Measurements from ENCODE around the gene NBEA.
A peak's percentile ranks its signal among the peaks of the same experiment; 100 is the strongest.

The NBEA gene

DNA sequence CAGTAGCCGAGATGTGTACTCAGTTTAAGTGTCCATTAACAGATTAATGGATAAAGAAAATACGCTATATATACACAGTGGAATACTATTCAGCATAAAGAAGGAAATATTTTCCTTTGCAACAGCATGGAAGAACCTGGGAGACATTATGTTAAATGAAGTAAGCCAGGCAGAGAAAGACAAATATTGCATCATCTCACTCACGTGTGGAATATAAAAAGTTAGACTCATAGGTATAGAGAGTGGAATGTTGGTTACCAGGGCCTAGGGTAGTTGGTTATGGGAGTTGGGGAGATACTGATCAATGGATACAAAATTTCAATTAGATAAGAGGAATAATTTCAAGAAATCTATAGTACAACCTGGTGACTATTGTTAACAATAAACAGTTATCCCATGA, 324.3 kb downstream of the NBEA start:
- Histone ChIP-seq H3K27ac (ENCODE audit: low read depth, low read length) (no peak overlapping the region), H3K4me1 (ENCODE audit: control insufficient read depth, insufficient read depth, low read length, unreplicated experiment) (no peaks in the 10 kb centered on the region), H2AFZ (ENCODE audit: low read length, unreplicated experiment) (no peak overlapping the region), H3K4me3 (ENCODE audit: low read depth, low read length) (no peak overlapping the region), H3K27me3 (ENCODE audit: insufficient read depth, low read length) (no peaks in the 10 kb centered on the region), H3K36me3 (ENCODE audit: insufficient read depth, low read length) (no peaks in the 10 kb centered on the region), H3K79me2 (ENCODE audit: control insufficient read depth, insufficient read depth, low read length, unreplicated experiment) (no peaks in the 10 kb centered on the region)

DNA sequence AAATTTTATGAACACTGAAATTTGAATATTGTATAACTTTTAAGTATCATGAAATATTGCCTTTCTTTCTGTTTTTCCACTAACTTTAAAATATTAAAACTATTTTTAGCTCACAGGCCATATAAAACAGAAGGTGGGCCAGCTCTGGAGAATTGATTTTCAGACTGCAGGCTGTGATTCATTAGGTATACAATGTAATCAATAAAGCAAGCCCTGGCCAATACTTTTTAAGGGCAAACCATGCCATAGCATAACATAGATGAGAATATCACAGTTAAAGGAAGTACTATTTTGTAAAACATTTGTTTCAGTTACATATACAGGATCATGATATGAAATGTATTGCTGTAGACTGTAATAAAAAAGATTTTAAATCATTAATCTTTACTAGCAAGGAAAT, 336.8 kb downstream of the NBEA start:
- Histone ChIP-seq H3K79me2 (ENCODE audit: control insufficient read depth, insufficient read depth, low read length, unreplicated experiment) (no peaks in the 10 kb centered on the region), H2AFZ (ENCODE audit: low read length, unreplicated experiment) (no peak overlapping the region), H3K27ac (ENCODE audit: low read depth, low read length) (no peak overlapping the region), H3K4me1 (ENCODE audit: control insufficient read depth, insufficient read depth, low read length, unreplicated experiment) (no peaks in the 10 kb centered on the region), H3K36me3 (ENCODE audit: insufficient read depth, low read length) (no peaks in the 10 kb centered on the region), H3K27me3 (ENCODE audit: insufficient read depth, low read length) (no peaks in the 10 kb centered on the region), H3K4me3 (ENCODE audit: low read depth, low read length) (no peak overlapping the region)

DNA sequence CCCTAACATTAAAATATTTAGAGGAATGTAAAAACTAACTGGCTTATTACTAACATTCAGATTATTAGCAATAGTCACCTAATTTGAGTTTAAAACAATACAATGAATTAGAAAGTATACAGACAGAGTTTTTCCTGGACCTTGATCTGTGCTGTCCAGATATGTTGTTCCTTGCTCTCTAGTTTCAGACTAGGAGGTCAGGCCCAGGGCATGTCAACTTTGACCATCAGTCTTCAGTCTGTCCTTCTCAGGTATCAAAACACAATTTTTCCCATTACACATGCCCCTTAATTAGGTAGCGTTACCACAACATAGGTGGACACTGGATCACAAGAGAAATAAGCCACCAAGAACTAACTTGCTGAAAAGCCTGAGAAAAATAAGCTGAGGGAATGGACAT, 337.4 kb downstream of the NBEA start:
- no peaks in the 10 kb centered on the region for H3K27me3 ChIP-seq (ENCODE audit: insufficient read depth, low read length)
- H3K36me3 ChIP-seq (ENCODE audit: insufficient read depth, low read length): no peaks in the 10 kb centered on the region
- no peak overlapping the region for H3K4me3 ChIP-seq (ENCODE audit: low read depth, low read length)
- no peak overlapping the region for H3K27ac ChIP-seq (ENCODE audit: low read depth, low read length)
- H3K4me1 ChIP-seq (ENCODE audit: control insufficient read depth, insufficient read depth, low read length, unreplicated experiment): no peaks in the 10 kb centered on the region
- H3K79me2 ChIP-seq (ENCODE audit: control insufficient read depth, insufficient read depth, low read length, unreplicated experiment): no peaks in the 10 kb centered on the region
- no peak overlapping the region for H2AFZ ChIP-seq (ENCODE audit: low read length, unreplicated experiment)

DNA sequence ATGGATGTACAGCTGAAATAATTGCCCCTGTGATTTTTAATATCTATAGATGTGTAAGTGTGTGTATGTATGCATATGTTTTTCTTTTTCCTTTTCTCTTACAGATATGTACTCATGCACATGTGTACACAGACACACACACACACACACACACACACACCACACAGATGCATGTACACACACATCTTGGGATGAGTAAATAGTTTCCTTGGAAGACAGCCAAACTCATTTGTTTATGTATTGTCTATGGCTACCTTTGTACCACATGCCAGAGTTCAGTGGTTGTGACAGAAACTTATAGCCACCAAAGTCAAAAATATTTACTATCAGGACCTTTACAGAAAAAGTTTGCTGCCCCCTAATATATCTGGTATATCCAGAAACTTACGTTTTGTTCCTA, 341.8 kb downstream of the NBEA start:
- Histone ChIP-seq H2AFZ (ENCODE audit: low read length, unreplicated experiment) (no peak overlapping the region), H3K4me3 (ENCODE audit: low read depth, low read length) (no peak overlapping the region), H3K4me1 (ENCODE audit: control insufficient read depth, insufficient read depth, low read length, unreplicated experiment) (no peaks in the 10 kb centered on the region), H3K36me3 (ENCODE audit: insufficient read depth, low read length) (no peaks in the 10 kb centered on the region), H3K27me3 (ENCODE audit: insufficient read depth, low read length) (no peaks in the 10 kb centered on the region), H3K27ac (ENCODE audit: low read depth, low read length) (no peak overlapping the region), H3K79me2 (ENCODE audit: control insufficient read depth, insufficient read depth, low read length, unreplicated experiment) (no peaks in the 10 kb centered on the region)

DNA sequence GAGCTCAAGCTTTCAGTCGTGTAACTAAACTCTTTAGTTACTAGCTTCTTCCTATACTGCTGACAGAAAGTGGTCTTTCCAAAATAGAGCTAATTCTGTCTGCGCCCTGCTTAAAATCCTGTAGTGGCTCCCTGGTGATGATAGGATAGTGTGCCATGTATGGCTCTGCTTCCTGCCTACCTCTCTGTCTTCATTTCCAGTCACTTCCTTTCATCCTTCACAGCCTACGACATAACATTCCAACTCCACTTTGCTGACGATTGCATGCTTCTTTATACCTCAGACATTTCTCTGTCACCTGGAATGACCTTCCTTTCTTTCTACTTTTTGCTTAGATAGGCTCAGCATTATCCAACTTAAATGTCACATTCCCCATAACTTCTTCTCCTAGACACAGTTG, 343.6 kb downstream of the NBEA start:
- Histone ChIP-seq H3K4me3 (ENCODE audit: low read depth, low read length) (no peak overlapping the region), H3K79me2 (ENCODE audit: control insufficient read depth, insufficient read depth, low read length, unreplicated experiment) (no peaks in the 10 kb centered on the region), H3K27me3 (ENCODE audit: insufficient read depth, low read length) (no peaks in the 10 kb centered on the region), H3K36me3 (ENCODE audit: insufficient read depth, low read length) (no peaks in the 10 kb centered on the region), H2AFZ (ENCODE audit: low read length, unreplicated experiment) (no peak overlapping the region), H3K27ac (ENCODE audit: low read depth, low read length) (no peak overlapping the region), H3K4me1 (ENCODE audit: control insufficient read depth, insufficient read depth, low read length, unreplicated experiment) (no peaks in the 10 kb centered on the region)

DNA sequence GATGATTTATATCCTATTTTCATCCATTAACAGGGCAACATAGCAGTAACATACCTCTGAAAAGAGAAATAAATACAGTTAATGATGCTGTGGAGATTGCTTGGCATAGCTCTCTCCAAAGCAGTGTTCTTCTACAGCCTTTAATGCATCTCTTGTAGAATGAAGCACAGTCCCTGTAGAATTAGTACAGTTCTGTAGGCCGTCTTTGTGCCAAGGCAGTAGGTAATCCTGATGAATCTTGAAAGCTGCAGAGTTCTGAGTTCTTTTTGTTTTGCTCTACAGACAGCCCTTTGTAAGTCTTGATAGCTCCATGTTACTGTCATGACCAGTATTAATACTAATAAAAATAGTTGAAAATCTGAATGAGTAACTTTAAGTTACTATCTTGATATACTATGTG, 350.3 kb downstream of the NBEA start:
- Histone ChIP-seq H3K27me3 (ENCODE audit: insufficient read depth, low read length) (no peaks in the 10 kb centered on the region), H3K4me3 (ENCODE audit: low read depth, low read length) (no peak overlapping the region), H2AFZ (ENCODE audit: low read length, unreplicated experiment) (peak overlapping the region; percentile 3), H3K79me2 (ENCODE audit: control insufficient read depth, insufficient read depth, low read length, unreplicated experiment) (no peaks in the 10 kb centered on the region), H3K36me3 (ENCODE audit: insufficient read depth, low read length) (no peaks in the 10 kb centered on the region), H3K4me1 (ENCODE audit: control insufficient read depth, insufficient read depth, low read length, unreplicated experiment) (no peaks in the 10 kb centered on the region), H3K27ac (ENCODE audit: low read depth, low read length) (no peak overlapping the region)

DNA sequence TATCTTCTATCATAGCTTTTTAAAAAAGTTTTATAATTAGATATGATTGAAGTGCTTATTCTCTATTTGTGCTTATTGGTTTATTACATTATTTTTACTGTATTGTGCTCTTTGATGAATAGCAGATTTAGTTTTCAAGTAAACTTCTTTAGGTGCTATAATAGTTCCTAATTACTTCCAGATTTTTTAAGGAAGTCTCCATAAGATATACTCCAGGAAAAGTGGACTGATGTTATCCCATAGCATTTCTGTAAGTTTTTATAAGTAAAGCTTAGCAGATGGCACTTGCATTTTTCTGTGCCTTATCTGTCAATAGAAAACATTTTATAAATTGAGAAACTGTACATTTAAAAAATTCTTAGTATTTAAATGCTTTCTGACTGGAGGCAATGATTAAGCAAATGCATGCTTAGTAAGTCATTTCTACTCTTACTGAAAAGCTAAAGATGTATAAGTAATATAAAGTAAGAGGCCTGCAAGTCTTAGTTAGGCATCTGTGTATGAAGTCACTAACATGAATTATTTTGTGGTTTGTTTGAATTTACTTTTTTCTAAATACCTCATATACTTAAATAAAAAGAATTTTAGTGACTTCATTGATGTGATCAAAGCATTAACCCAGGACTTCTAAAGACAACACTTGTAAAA, 351.6 kb downstream of the NBEA start:
- Histone ChIP-seq H3K4me1 (ENCODE audit: control insufficient read depth, insufficient read depth, low read length, unreplicated experiment) (no peaks in the 10 kb centered on the region), H3K27ac (ENCODE audit: low read depth, low read length) (no peak overlapping the region), H3K36me3 (ENCODE audit: insufficient read depth, low read length) (no peaks in the 10 kb centered on the region), H3K27me3 (ENCODE audit: insufficient read depth, low read length) (no peaks in the 10 kb centered on the region), H3K4me3 (ENCODE audit: low read depth, low read length) (no peak overlapping the region), H3K79me2 (ENCODE audit: control insufficient read depth, insufficient read depth, low read length, unreplicated experiment) (no peaks in the 10 kb centered on the region), H2AFZ (ENCODE audit: low read length, unreplicated experiment) (no peak overlapping the region)

DNA sequence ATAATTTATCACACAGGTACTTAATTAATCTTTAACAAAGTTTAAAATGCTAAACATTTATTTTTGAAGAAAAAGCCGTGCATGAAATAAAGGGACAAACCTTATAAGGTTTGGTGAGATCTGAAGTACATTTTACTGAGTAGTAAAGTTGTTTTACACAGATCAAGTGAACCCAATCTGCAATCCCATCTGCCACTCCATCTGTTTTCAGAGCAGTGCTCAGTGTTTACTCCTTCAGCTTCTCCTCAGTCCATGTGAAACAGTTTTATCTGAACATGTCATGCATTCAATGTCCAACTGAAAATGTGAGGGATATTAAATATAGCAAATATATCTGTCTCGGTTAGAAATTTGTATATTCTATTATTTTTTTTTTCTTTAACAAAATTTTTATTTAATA, 367.6 kb downstream of the NBEA start:
- no peaks in the 10 kb centered on the region for H3K36me3 ChIP-seq (ENCODE audit: insufficient read depth, low read length)
- H3K4me3 ChIP-seq (ENCODE audit: low read depth, low read length): no peak overlapping the region
- no peaks in the 10 kb centered on the region for H3K27me3 ChIP-seq (ENCODE audit: insufficient read depth, low read length)
- H2AFZ ChIP-seq (ENCODE audit: low read length, unreplicated experiment): no peak overlapping the region
- no peaks in the 10 kb centered on the region for H3K4me1 ChIP-seq (ENCODE audit: control insufficient read depth, insufficient read depth, low read length, unreplicated experiment)
- no peak overlapping the region for H3K27ac ChIP-seq (ENCODE audit: low read depth, low read length)
- no peaks in the 10 kb centered on the region for H3K79me2 ChIP-seq (ENCODE audit: control insufficient read depth, insufficient read depth, low read length, unreplicated experiment)

DNA sequence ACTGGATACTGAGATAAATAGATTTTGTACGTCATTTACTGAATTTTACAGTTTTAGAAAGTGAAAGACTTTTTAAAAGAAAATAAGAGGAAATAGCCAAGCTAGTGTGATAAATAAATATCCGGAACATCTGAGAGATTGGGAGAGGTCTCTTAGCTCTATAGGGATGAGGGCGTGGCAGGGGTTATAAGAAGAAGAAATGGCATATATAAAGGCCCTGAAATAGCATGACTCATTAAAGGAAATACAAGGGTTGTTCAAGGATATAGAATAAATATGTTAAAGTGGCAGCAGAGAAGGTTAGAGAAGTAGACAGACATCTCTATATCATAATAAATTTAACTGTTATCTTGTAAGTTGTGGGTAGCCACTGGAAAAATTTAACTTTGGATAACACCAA, 390.1 kb downstream of the NBEA start:
- Histone ChIP-seq H3K79me2 (ENCODE audit: control insufficient read depth, insufficient read depth, low read length, unreplicated experiment) (no peaks in the 10 kb centered on the region), H3K27ac (ENCODE audit: low read depth, low read length) (no peak overlapping the region), H3K4me1 (ENCODE audit: control insufficient read depth, insufficient read depth, low read length, unreplicated experiment) (no peaks in the 10 kb centered on the region)

DNA sequence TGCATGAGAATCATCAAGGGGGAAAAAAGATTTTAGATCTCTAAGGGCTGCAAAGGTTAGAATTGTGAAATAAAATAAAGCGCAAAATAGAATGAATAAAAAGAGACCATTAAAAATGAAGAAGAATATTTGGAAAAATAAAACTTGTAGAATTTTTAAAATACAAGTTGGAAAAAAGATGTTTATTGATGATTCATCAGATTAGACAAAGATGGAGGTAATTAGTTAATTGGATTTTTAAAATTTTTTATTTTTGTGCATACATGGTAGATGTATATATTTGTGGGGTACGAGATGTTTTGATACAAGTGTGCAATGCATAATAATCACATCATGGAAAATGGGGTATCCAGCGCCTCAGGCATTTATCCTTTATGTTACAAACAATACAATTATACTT, 391.1 kb downstream of the NBEA start:
- no peak overlapping the region for H3K4me3 ChIP-seq (ENCODE audit: low read depth, low read length)

More for the DNA sequence above, 390.1 kb downstream of the NBEA start:
- Histone ChIP-seq H3K36me3 (ENCODE audit: insufficient read depth, low read length) (no peaks in the 10 kb centered on the region), H3K27me3 (ENCODE audit: insufficient read depth, low read length) (no peaks in the 10 kb centered on the region), H3K4me3 (ENCODE audit: low read depth, low read length) (no peak overlapping the region), H2AFZ (ENCODE audit: low read length, unreplicated experiment) (no peak overlapping the region)

DNA sequence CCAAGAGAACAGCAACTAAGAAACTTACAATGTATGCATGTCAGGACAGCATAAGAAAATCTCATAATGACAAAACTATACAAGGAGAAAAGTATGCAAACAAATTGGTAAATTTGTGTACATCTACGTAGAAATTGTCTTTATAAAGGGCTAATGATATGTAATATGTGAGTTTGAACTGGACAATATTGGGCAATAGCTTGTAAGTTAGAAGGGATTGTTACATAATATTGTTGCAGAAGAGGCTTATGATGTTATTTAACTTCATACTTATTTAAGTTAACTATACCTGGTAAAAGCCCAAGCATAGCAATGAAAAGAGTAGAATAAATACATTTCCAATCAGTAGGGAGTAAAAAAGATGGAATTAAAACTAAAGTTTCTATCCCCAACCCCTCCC, 400.4 kb downstream of the NBEA start:
- no peak overlapping the region for H3K4me3 ChIP-seq (ENCODE audit: low read depth, low read length)
- no peak overlapping the region for H3K27ac ChIP-seq (ENCODE audit: low read depth, low read length)
- H3K36me3 ChIP-seq (ENCODE audit: insufficient read depth, low read length): no peaks in the 10 kb centered on the region
- H3K27me3 ChIP-seq (ENCODE audit: insufficient read depth, low read length): no peaks in the 10 kb centered on the region
- no peaks in the 10 kb centered on the region for H3K4me1 ChIP-seq (ENCODE audit: control insufficient read depth, insufficient read depth, low read length, unreplicated experiment)
- no peak overlapping the region for H2AFZ ChIP-seq (ENCODE audit: low read length, unreplicated experiment)
- H3K79me2 ChIP-seq (ENCODE audit: control insufficient read depth, insufficient read depth, low read length, unreplicated experiment): no peaks in the 10 kb centered on the region

More for the DNA sequence above, 391.1 kb downstream of the NBEA start:
- H3K27me3 ChIP-seq (ENCODE audit: insufficient read depth, low read length): no peaks in the 10 kb centered on the region
- no peaks in the 10 kb centered on the region for H3K36me3 ChIP-seq (ENCODE audit: insufficient read depth, low read length)
- no peaks in the 10 kb centered on the region for H3K4me1 ChIP-seq (ENCODE audit: control insufficient read depth, insufficient read depth, low read length, unreplicated experiment)
- H2AFZ ChIP-seq (ENCODE audit: low read length, unreplicated experiment): no peak overlapping the region
- no peaks in the 10 kb centered on the region for H3K79me2 ChIP-seq (ENCODE audit: control insufficient read depth, insufficient read depth, low read length, unreplicated experiment)
- no peak overlapping the region for H3K27ac ChIP-seq (ENCODE audit: low read depth, low read length)
